H9 (cell line): Measurements from ENCODE around the gene TMEM185B. TPM values are rescaled to one million over a fixed set of nuclear protein-coding genes. Genes with fewer than 3 reads are reported as not detected.

Source experiments
- DNase-seq: peaks from one replicate; pipeline ENCODE4 v3.0.0-alpha.2; 2017
- H2AFZ ChIP-seq: one replicate; pipeline ENCODE4 v1.6.1; 2013; ENCODE audit warnings: mild to moderate bottlenecking, low read length, control low read depth, moderate library complexity
- H2AK5ac ChIP-seq: 2 replicates; pipeline ENCODE4 v1.6.1; 2013; ENCODE audit warnings: low read length, control low read depth, mixed read lengths; ENCODE audit not compliant: insufficient read length
- H2BK120ac ChIP-seq: one replicate; pipeline ENCODE4 v1.6.1; 2013; ENCODE audit warnings: low read depth, mild to moderate bottlenecking, low read length, control low read depth, inconsistent platforms; ENCODE audit not compliant: poor library complexity, severe bottlenecking
- H2BK12ac ChIP-seq: 2 replicates; pipeline ENCODE4 v1.6.1; 2013; ENCODE audit warnings: low read length, control low read depth, mixed read lengths, low read depth; ENCODE audit not compliant: insufficient read length
- H2BK15ac ChIP-seq: 2 replicates; pipeline ENCODE4 v1.6.1; 2013; ENCODE audit warnings: low read depth, low read length, control low read depth
- H2BK20ac ChIP-seq: one replicate; pipeline ENCODE4 v1.6.1; 2013; ENCODE audit warnings: low read depth, mild to moderate bottlenecking, low read length, control low read depth, inconsistent platforms; ENCODE audit not compliant: poor library complexity, severe bottlenecking
- H2BK5ac ChIP-seq: 2 replicates; pipeline ENCODE4 v1.6.1; 2013; ENCODE audit warnings: low read length, control low read depth, mixed read lengths; ENCODE audit not compliant: insufficient read length
- H3K14ac ChIP-seq: 2 replicates; pipeline ENCODE4 v1.6.1; 2013; ENCODE audit warnings: low read length, control low read depth; ENCODE audit not compliant: insufficient read depth
- H3K18ac ChIP-seq: 2 replicates; pipeline ENCODE4 v1.6.1; 2013; ENCODE audit warnings: low read depth, mild to moderate bottlenecking, mixed read lengths, low read length, control low read depth; ENCODE audit not compliant: insufficient read length
- H3K23ac ChIP-seq: 2 replicates; pipeline ENCODE4 v1.6.1; 2013; ENCODE audit warnings: low read length, control low read depth, mixed read lengths, low read depth; ENCODE audit not compliant: insufficient read length
- H3K23me2 ChIP-seq: 2 replicates; pipeline ENCODE4 v1.6.1; 2013; ENCODE audit warnings: low read depth, mild to moderate bottlenecking, mixed read lengths, low read length, control low read depth; ENCODE audit not compliant: insufficient read length, poor library complexity, severe bottlenecking
- H3K27ac ChIP-seq: 2 replicates; pipeline ENCODE4 v1.5.1; 2013; ENCODE audit warnings: low read length, control low read depth, mixed read lengths, low read depth; ENCODE audit not compliant: insufficient read length
- H3K27me3 ChIP-seq: 2 replicates; pipeline ENCODE4 v1.6.1; 2013; ENCODE audit warnings: low read length, control low read depth, inconsistent platforms; ENCODE audit not compliant: insufficient read depth
- H3K4ac ChIP-seq: 2 replicates; pipeline ENCODE4 v1.6.1; 2013; ENCODE audit warnings: low read depth, mild to moderate bottlenecking, control low read depth, inconsistent platforms, low read length, moderate library complexity
- H3K4me1 ChIP-seq: 2 replicates; pipeline ENCODE4 v1.6.1; 2013; ENCODE audit warnings: low read length, control low read depth, inconsistent platforms; ENCODE audit not compliant: insufficient read depth
- H3K4me2 ChIP-seq: 2 replicates; pipeline ENCODE4 v1.6.1; 2013; ENCODE audit warnings: low read length, control low read depth, mixed read lengths; ENCODE audit not compliant: insufficient read length, insufficient read depth
- H3K56ac ChIP-seq: 2 replicates; pipeline ENCODE4 v1.6.1; 2013; ENCODE audit warnings: low read depth, mild to moderate bottlenecking, mixed read lengths, low read length, control low read depth; ENCODE audit not compliant: insufficient read length
- H3K79me1 ChIP-seq: 2 replicates; pipeline ENCODE4 v1.6.1; 2013; ENCODE audit warnings: low read depth, mild to moderate bottlenecking, moderate library complexity, low read length, control low read depth, inconsistent platforms; ENCODE audit not compliant: insufficient read depth, poor library complexity, severe bottlenecking
- H3K79me2 ChIP-seq: 2 replicates; pipeline ENCODE4 v1.6.1; 2013; ENCODE audit warnings: low read length, control low read depth, inconsistent platforms; ENCODE audit not compliant: insufficient read depth
- H3K9ac ChIP-seq: 2 replicates; pipeline ENCODE4 v1.6.1; 2013; ENCODE audit warnings: low read length, control low read depth, mixed read lengths; ENCODE audit not compliant: insufficient read length; ENCODE audit errors: extremely low read depth
- H3K9me3 ChIP-seq: one replicate; pipeline ENCODE4 v1.6.1; 2013; ENCODE audit warnings: low read depth, low read length, inconsistent platforms; ENCODE audit not compliant: control insufficient read depth
- H3T11ph ChIP-seq: one replicate; pipeline ENCODE4 v1.6.1; 2013; ENCODE audit warnings: mild to moderate bottlenecking, low read length, control low read depth, inconsistent platforms
- H4K20me1 ChIP-seq: one replicate; pipeline ENCODE4 v1.6.1; 2013; ENCODE audit not compliant: control insufficient read depth, insufficient read length, insufficient read depth
- H4K5ac ChIP-seq: 2 replicates; pipeline ENCODE4 v1.6.1; 2013; ENCODE audit warnings: low read depth, mild to moderate bottlenecking, mixed read lengths, low read length, control low read depth; ENCODE audit not compliant: insufficient read length
- H4K8ac ChIP-seq: replicated peaks from 2 replicates; pipeline ENCODE4 v1.6.1; 2013; ENCODE audit warnings: low read length, control low read depth, mixed read lengths, low read depth; ENCODE audit not compliant: insufficient read length
- H4K91ac ChIP-seq: 2 replicates; pipeline ENCODE4 v1.6.1; 2013; ENCODE audit warnings: low read depth, mild to moderate bottlenecking, moderate library complexity, mixed read lengths, low read length, control low read depth; ENCODE audit not compliant: insufficient read length
- H3K27ac Mint-ChIP-seq, 3 experiments: 2 replicates in 2 of 3; 3 replicates in 1 of 3; pipeline ENCODE4 v1.8.0; 2020 to 2021; ENCODE audit warnings: mixed read lengths in 3 of 3, mild to moderate bottlenecking in 1 of 3, moderate library complexity in 1 of 3
- H3K27me3 Mint-ChIP-seq: 2 replicates; pipeline ENCODE4 v1.8.0; 2021; ENCODE audit warnings: low read depth, mild to moderate bottlenecking, moderate library complexity, mixed read lengths
- H3K36me3 Mint-ChIP-seq, 3 experiments: 2 replicates in 2 of 3; 3 replicates in 1 of 3; pipeline ENCODE4 v1.8.0; 2020 to 2021; ENCODE audit warnings: low read depth in 3 of 3, mixed read lengths in 3 of 3; ENCODE audit not compliant: insufficient read depth in 1 of 3
- H3K4me1 Mint-ChIP-seq, 2 experiments: 2 replicates each; pipeline ENCODE4 v1.8.0; 2020; ENCODE audit warnings: mixed read lengths in 2 of 2
- H3K4me3 Mint-ChIP-seq, 2 experiments: 2 replicates in 1 of 2; 3 replicates in 1 of 2; pipeline ENCODE4 v1.8.0; 2020 to 2021; ENCODE audit warnings: mild to moderate bottlenecking in 2 of 2, mixed read lengths in 2 of 2, moderate library complexity in 1 of 2
- H3K9me3 Mint-ChIP-seq, 2 experiments: 2 replicates in 1 of 2; 3 replicates in 1 of 2; pipeline ENCODE4 v1.8.0; 2020; ENCODE audit warnings: mild to moderate bottlenecking in 2 of 2, mixed read lengths in 2 of 2, moderate library complexity in 1 of 2
- CTCF ChIP-seq: fragments of 200-600 bp; sonication (generic); conservative IDR thresholded peaks from 3 replicates; pipeline ENCODE4 v1.8.0; 2021; ENCODE audit warnings: antibody characterized with exemption, mild to moderate bottlenecking
- WGBS: extraction: QIAGEN DNeasy Blood & Tissue Kit; methylation state at CpG from one replicate; pipeline ENCODE4 v1.1.7; 2013; ENCODE audit warnings: missing lambda C conversion rate, low lambda C conversion rate, mixed read lengths; ENCODE audit not compliant: insufficient read length; ENCODE audit errors: extremely low coverage; 5-methylcytosine and 5-hydroxymethylcytosine counted together
- total RNA-seq: library from RNA; stranded (reverse); gene quantifications from 2 replicates; pipeline ENCODE4 v1.2.1, GENCODE V29; 2021

TMEM185B gene
- total RNA-seq, 1 experiment from 2014 or later = 29.0 TPM

DNA sequence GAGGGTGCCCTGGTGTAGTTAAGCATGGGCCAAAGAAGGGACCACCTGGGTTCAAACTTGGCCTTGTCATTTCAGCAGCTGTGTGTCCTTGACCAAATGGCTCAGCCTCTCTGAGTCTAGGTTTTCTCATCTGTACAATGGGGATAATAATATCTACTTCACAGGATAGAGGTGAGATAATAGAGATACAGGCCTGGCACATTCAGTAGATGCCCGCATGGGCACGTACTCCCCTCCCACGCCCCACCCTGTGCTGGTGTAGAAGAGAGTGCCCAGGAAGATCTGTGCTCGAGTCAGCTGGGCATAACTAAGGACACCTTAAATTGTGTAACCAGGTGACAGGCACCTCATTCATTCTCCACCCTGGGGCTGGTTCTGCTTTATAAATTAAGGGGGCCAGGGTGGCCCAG is 8.4 kb upstream of the TMEM185B start:
- Histone ChIP-seq H3K9me3 (no peaks in the 10 kb centered on the region), H2BK120ac (no peak overlapping the region), H3K14ac (no peak overlapping the region), H3T11ph (no peak overlapping the region), H4K91ac (no peak overlapping the region), H4K20me1 (no peaks in the 10 kb centered on the region), H3K4me2 (no peak overlapping the region), H3K23me2 (no peaks in the 10 kb centered on the region), H3K18ac (no peak overlapping the region), H2BK5ac (no peak overlapping the region), H4K5ac (no peak overlapping the region), H3K27ac (no peak overlapping the region), H2AK5ac (no peak overlapping the region), H3K79me1 (no peaks in the 10 kb centered on the region), H3K4me1 (no peaks in the 10 kb centered on the region), H2BK12ac (no peak overlapping the region), H2AFZ (no peak overlapping the region), H3K9ac (no peak overlapping the region), H3K23ac (no peak overlapping the region), H3K27me3 (no peaks in the 10 kb centered on the region), H2BK20ac (no peak overlapping the region), H4K8ac (no peak overlapping the region), H3K4ac (no peak overlapping the region), H3K79me2 (no peaks in the 10 kb centered on the region), H2BK15ac (no peak overlapping the region), H3K56ac (no peak overlapping the region)
- TF ChIP-seq CTCF = no peak
- H3K9me3 Mint-ChIP-seq = peaks cover 5 to 7% of the 10 kb centered on the region in 2 experiments; a peak in 2 of 5 replicates
- H3K4me1 Mint-ChIP-seq = peaks cover 2 to 6% of the 10 kb centered on the region in 2 experiments; a peak in 2 of 4 replicates
- no CpG with 5 or more reads among the region's 4 CpGs for WGBS
- H3K27ac Mint-ChIP-seq = no peak overlapping the region
- no peaks in the 10 kb centered on the region; a peak in 1 of 7 replicates for H3K36me3 Mint-ChIP-seq
- H3K4me3 Mint-ChIP-seq = no peak overlapping the region
- peaks cover 32% of the 10 kb centered on the region for H3K27me3 Mint-ChIP-seq
- peak; percentile 14 for DNase-seq
